ENCODE measurements around the gene DDX5.

The DDX5 gene

DNA sequence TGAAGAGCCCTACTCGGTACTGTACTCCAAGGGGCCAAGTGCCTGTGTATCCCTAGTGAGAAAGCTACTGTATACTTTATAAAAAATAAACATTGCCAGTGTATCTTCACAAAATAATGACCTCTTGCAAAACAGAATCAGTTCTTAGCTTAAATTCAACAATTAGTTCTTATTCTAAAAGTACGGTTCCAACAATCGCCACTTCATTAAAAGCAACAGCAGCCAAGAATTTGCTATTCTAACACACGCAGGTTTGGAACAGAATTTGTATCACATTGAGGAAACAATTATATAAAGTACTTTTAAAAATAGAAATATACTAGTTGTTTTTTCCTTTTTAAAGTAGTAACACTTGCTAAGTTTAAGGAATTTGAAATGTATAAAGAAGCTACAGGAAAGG, 49.2 kb upstream of the DDX5 start:
- ChIA-PET POLR2A (no interaction called here), CTCF (interaction anchor here (0.6 to 0.7 kb wide), 2 partner anchors 135 to 181 kb away, joined by 3 read pairs; no protein-coding TSS in a partner anchor)

DNA sequence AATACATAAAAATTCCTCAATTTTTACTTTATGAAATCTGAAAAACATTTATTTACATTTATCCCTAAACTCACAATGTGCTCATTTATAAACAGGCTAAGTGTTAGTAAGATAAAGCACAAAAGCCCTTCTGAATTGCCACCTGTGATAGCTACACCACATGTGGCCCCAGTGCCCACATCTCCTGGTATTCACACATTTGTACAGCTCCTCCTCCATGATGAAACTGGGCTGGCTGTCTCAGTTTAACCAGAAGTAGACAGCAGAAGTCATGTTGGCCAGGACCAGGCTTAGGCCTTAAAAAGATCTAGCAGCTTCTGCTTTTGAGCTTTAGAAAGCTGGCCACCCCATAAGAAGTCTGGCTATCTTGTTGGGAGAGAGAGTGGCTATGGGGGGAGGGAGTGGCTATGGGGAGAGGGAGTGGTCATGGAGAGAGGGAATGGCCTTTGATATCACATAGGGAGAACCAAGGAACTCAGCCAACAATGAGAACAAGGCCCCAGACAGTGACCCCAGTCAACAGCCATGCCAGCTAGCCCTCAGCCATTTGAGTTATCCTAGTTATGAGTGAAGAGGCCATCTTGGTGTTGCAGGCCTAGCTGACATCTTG, 48.0 kb upstream of the DDX5 start:
- H3K4me1 ChIP-seq (ENCODE audit: control insufficient read depth, insufficient read depth, low read length): no peaks in the 10 kb centered on the region
- no peaks in the 10 kb centered on the region for H3K9me3 ChIP-seq (ENCODE audit: control insufficient read depth, insufficient read depth, low read depth, low read length)
- H3K27ac ChIP-seq (ENCODE audit: extremely low read depth, low read depth, low read length): no peak overlapping the region
- H3K4me3 ChIP-seq (ENCODE audit: low read depth, low read length): no peak overlapping the region
- peaks cover 28 to 68% of the 10 kb centered on the region in 2 experiments for H3K36me3 ChIP-seq (ENCODE audit: control insufficient read depth in 2 of 2, insufficient read depth in 1 of 2, low read length in 2 of 2)
- ChIA-PET CTCF (no interaction called here), POLR2A (no interaction called here)
- TF ChIP-seq PRDM1 (tag by site-specific recombination; IDR thresholded peaks at IDR 0.05) (no peak), ZNF404 (tag by site-specific recombination; IDR thresholded peaks at IDR 0.05) (no peak), ZBTB8A (tag by site-specific recombination; IDR thresholded peaks at IDR 0.05) (no peak), ZNF302 (tag by site-specific recombination; IDR thresholded peaks at IDR 0.05; ENCODE audit: low read depth) (no peak), ZNF560 (tag by site-specific recombination; IDR thresholded peaks at IDR 0.05; ENCODE audit: borderline replicate concordance) (no peak), TRIM28 (IDR thresholded peaks at IDR 0.05; ENCODE audit: borderline replicate concordance, low read length) (no peak), ZNF138 (tag by site-specific recombination; IDR thresholded peaks at IDR 0.05; ENCODE audit: borderline replicate concordance) (no peak), ZNF514 (tag by site-specific recombination; IDR thresholded peaks at IDR 0.05) (no peak), ZNF701 (tag by site-specific recombination; IDR thresholded peaks at IDR 0.05) (no peak), ZNF266 (tag by site-specific recombination; IDR thresholded peaks at IDR 0.05; ENCODE audit: low read depth) (no peak), ZNF596 (tag by site-specific recombination; IDR thresholded peaks at IDR 0.05) (no peak)
- TF ChIP-seq, protein P1, sequence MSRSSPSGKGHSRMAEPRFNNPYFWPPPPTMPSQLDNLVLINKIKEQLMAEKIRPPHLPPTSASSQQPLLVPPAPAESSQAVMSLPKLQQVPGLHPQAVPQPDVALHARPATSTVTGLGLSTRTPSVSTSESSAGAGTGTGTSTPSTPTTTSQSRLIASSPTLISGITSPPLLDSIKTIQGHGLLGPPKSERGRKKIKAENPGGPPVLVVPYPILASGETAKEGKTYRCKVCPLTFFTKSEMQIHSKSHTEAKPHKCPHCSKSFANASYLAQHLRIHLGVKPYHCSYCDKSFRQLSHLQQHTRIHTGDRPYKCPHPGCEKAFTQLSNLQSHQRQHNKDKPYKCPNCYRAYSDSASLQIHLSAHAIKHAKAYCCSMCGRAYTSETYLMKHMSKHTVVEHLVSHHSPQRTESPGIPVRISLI (tag by site-specific recombination; IDR thresholded peaks at IDR 0.05): no peak

More for the DNA sequence above, 49.2 kb upstream of the DDX5 start:
- peaks cover 25 to 61% of the 10 kb centered on the region in 2 experiments for H3K36me3 ChIP-seq (ENCODE audit: control insufficient read depth in 2 of 2, insufficient read depth in 1 of 2, low read length in 2 of 2)
- no peak overlapping the region for H3K27ac ChIP-seq (ENCODE audit: extremely low read depth, low read depth, low read length)
- H3K4me1 ChIP-seq (ENCODE audit: control insufficient read depth, insufficient read depth, low read length): no peaks in the 10 kb centered on the region
- TF ChIP-seq ZNF24 (tag by site-specific recombination; IDR thresholded peaks at IDR 0.05) (no peak), ZNF548 (tag by site-specific recombination; IDR thresholded peaks at IDR 0.05) (no peak), OVOL3 (tag by site-specific recombination; IDR thresholded peaks at IDR 0.05) (no peak), ZNF174 (tag by site-specific recombination; IDR thresholded peaks at IDR 0.05) (no peak)
- TF ChIP-seq, protein P2, sequence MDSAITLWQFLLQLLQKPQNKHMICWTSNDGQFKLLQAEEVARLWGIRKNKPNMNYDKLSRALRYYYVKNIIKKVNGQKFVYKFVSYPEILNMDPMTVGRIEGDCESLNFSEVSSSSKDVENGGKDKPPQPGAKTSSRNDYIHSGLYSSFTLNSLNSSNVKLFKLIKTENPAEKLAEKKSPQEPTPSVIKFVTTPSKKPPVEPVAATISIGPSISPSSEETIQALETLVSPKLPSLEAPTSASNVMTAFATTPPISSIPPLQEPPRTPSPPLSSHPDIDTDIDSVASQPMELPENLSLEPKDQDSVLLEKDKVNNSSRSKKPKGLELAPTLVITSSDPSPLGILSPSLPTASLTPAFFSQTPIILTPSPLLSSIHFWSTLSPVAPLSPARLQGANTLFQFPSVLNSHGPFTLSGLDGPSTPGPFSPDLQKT (IDR thresholded peaks at IDR 0.05; ENCODE audit: borderline replicate concordance, low read depth, low read length): no peak
- TF ChIP-seq, protein P3, sequence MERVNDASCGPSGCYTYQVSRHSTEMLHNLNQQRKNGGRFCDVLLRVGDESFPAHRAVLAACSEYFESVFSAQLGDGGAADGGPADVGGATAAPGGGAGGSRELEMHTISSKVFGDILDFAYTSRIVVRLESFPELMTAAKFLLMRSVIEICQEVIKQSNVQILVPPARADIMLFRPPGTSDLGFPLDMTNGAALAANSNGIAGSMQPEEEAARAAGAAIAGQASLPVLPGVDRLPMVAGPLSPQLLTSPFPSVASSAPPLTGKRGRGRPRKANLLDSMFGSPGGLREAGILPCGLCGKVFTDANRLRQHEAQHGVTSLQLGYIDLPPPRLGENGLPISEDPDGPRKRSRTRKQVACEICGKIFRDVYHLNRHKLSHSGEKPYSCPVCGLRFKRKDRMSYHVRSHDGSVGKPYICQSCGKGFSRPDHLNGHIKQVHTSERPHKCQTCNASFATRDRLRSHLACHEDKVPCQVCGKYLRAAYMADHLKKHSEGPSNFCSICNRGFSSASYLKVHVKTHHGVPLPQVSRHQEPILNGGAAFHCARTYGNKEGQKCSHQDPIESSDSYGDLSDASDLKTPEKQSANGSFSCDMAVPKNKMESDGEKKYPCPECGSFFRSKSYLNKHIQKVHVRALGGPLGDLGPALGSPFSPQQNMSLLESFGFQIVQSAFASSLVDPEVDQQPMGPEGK (tag by site-specific recombination; IDR thresholded peaks at IDR 0.05): no peak
- no peak overlapping the region for H3K4me3 ChIP-seq (ENCODE audit: low read depth, low read length)
- no peaks in the 10 kb centered on the region for H3K9me3 ChIP-seq (ENCODE audit: control insufficient read depth, insufficient read depth, low read depth, low read length)

DNA sequence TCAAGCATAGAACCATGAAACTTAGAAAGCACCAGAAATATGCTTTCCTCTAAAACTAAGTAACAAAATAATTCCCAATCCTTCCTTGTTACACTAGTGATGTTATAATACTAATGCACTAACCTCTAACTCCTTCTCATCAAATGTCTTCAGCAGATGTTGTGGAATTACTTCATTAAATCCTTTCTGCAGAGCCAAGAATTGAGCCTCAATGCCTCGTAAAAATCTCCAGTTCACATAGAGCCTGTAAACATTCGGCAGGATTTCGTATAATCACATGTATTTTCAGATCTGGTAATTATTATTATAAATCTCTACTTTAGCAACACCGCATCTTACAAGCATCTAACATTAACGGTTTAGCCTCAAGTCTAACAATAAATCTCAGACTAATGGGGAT, 45.4 kb upstream of the DDX5 start:
- POLR2A ChIA-PET: no interaction called here
- H3K9me3 ChIP-seq (ENCODE audit: control insufficient read depth, insufficient read depth, low read depth, low read length): no peaks in the 10 kb centered on the region
- peaks cover 29 to 74% of the 10 kb centered on the region in 2 experiments for H3K36me3 ChIP-seq (ENCODE audit: control insufficient read depth in 2 of 2, insufficient read depth in 1 of 2, low read length in 2 of 2)
- H3K4me1 ChIP-seq (ENCODE audit: control insufficient read depth, insufficient read depth, low read length): no peaks in the 10 kb centered on the region
- CTCF ChIA-PET: no interaction called here
- no peak overlapping the region for H3K4me3 ChIP-seq (ENCODE audit: low read depth, low read length)
- H3K27ac ChIP-seq (ENCODE audit: extremely low read depth, low read depth, low read length): no peak overlapping the region
- TF ChIP-seq, protein P4, sequence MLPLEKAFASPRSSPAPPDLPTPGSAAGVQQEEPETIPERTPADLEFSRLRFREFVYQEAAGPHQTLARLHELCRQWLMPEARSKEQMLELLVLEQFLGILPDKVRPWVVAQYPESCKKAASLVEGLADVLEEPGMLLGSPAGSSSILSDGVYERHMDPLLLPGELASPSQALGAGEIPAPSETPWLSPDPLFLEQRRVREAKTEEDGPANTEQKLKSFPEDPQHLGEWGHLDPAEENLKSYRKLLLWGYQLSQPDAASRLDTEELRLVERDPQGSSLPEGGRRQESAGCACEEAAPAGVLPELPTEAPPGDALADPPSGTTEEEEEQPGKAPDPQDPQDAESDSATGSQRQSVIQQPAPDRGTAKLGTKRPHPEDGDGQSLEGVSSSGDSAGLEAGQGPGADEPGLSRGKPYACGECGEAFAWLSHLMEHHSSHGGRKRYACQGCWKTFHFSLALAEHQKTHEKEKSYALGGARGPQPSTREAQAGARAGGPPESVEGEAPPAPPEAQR (tag by site-specific recombination; IDR thresholded peaks at IDR 0.05): no peak
- no peak for TF ChIP-seq GFI1B (tag by site-specific recombination; IDR thresholded peaks at IDR 0.05)
- TF ChIP-seq ZNF311 (tag by site-specific recombination; IDR thresholded peaks at IDR 0.05; ENCODE audit: borderline replicate concordance): no peak
- TF ChIP-seq, protein P5, sequence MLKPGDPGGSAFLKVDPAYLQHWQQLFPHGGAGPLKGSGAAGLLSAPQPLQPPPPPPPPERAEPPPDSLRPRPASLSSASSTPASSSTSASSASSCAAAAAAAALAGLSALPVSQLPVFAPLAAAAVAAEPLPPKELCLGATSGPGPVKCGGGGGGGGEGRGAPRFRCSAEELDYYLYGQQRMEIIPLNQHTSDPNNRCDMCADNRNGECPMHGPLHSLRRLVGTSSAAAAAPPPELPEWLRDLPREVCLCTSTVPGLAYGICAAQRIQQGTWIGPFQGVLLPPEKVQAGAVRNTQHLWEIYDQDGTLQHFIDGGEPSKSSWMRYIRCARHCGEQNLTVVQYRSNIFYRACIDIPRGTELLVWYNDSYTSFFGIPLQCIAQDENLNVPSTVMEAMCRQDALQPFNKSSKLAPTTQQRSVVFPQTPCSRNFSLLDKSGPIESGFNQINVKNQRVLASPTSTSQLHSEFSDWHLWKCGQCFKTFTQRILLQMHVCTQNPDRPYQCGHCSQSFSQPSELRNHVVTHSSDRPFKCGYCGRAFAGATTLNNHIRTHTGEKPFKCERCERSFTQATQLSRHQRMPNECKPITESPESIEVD (tag by site-specific recombination; IDR thresholded peaks at IDR 0.05): no peak
- TF ChIP-seq, protein P6, sequence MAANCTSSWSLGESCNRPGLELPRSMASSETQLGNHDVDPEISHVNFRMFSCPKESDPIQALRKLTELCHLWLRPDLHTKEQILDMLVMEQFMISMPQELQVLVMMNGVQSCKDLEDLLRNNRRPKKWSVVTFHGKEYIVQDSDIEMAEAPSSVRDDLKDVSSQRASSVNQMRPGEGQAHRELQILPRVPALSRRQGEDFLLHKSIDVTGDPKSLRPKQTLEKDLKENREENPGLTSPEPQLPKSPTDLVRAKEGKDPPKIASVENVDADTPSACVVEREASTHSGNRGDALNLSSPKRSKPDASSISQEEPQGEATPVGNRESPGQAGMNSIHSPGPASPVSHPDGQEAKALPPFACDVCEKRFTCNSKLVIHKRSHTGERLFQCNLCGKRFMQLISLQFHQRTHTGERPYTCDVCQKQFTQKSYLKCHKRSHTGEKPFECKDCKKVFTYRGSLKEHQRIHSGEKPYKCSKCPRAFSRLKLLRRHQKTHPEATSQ (tag by site-specific recombination; IDR thresholded peaks at IDR 0.05): no peak
- TF ChIP-seq ZNF555 (tag by site-specific recombination; conservative IDR thresholded peaks at IDR 0.05): no peak
- TF ChIP-seq ZNF548 (tag by site-specific recombination; IDR thresholded peaks at IDR 0.05): no peak
